ENCODE data around the gene ROPN1L.

DNA sequence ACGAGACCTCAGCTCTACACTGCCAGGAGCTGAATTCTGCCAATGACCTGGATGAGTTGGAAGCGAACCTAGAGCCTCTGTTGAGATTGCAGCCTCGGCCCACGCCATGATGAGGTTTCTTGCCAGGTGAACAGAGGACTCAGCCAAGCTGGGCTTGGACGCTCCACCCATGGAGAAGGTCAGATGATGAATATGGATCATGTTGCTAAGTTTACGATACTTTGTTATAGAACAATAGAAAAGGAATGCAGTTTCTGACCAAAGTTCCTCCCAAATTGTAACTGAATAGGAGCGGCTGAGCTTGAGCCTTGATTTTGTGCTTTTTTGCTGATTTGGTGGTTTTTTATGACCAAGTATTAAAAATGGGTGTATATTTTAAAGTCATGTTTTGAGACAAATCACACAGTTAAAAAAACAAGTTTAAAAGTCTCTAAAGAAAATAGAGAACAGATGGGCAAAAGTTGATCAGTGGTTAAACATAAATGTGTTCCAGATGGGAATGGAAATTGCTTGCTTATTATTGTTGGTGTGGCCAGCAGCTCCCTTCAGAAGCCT, 32.9 kb downstream of the ROPN1L start:
- no peak for TF ChIP-seq POLR2A (IDR thresholded peaks at IDR 0.05)
- TF ChIP-seq, protein P1, sequence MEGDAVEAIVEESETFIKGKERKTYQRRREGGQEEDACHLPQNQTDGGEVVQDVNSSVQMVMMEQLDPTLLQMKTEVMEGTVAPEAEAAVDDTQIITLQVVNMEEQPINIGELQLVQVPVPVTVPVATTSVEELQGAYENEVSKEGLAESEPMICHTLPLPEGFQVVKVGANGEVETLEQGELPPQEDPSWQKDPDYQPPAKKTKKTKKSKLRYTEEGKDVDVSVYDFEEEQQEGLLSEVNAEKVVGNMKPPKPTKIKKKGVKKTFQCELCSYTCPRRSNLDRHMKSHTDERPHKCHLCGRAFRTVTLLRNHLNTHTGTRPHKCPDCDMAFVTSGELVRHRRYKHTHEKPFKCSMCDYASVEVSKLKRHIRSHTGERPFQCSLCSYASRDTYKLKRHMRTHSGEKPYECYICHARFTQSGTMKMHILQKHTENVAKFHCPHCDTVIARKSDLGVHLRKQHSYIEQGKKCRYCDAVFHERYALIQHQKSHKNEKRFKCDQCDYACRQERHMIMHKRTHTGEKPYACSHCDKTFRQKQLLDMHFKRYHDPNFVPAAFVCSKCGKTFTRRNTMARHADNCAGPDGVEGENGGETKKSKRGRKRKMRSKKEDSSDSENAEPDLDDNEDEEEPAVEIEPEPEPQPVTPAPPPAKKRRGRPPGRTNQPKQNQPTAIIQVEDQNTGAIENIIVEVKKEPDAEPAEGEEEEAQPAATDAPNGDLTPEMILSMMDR (IDR thresholded peaks at IDR 0.05) = no peak
- TF ChIP-seq POLR2AphosphoS5 (IDR thresholded peaks at IDR 0.05) = no peak
